ENCODE data around the gene ERMARD. TPM values are rescaled to one million over a fixed set of nuclear protein-coding genes. Genes with fewer than 3 reads are reported as not detected.

Gene ERMARD
- polyA plus RNA-seq, 2 donors, result 18.4 to 49.9 TPM

DNA sequence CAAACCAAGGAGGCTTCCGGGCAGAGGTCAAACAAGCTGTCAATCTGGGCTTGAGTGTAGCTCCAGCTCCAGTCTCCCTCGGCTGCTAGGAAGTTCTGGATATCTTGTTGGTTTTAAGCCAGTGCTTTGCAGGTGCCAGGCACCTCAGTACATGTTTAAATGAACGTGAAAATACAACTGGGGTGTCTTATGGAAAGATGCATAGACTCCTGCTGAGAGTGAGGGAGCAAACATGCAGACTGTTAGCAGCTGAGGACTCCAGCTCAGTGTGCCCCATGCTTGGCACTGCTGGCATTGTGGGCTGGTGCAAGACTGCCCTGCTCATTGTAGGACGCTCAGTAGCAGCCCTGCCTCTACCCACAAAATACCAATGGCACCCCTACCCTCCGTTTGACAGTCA, 28.5 kb downstream of the ERMARD start:
- no peaks in the 10 kb centered on the region for H3K9me3 ChIP-seq (ENCODE audit: control insufficient read depth in 2 of 2, insufficient read depth in 1 of 2, low read depth in 1 of 2, low read length in 1 of 2)
- WGBS, 2 donors, result 79 to 85% methylated on average over 5 of the region's 5 CpGs
- H3K4me3 ChIP-seq (ENCODE audit: low read depth in 1 of 2, low read length in 2 of 2), result no peak overlapping the region
- H3K36me3 ChIP-seq (ENCODE audit: control insufficient read depth in 2 of 2, insufficient read depth in 2 of 2, low read length in 1 of 2), result peaks cover 20% of the 10 kb centered on the region in 2 donors
- H3K27ac ChIP-seq (ENCODE audit: low read depth in 2 of 2, low read length in 1 of 2), result no peak overlapping the region
- no peaks in the 10 kb centered on the region for H3K4me1 ChIP-seq (ENCODE audit: control insufficient read depth in 2 of 2, insufficient read depth in 2 of 2, low read length in 1 of 2)
- H3K27me3 ChIP-seq (ENCODE audit: control insufficient read depth in 1 of 2, insufficient read depth in 2 of 2, low read length in 2 of 2), result no peaks in the 10 kb centered on the region

GRCh38 chr6:169780571-169781091, 29.2 kb downstream of the ERMARD start:
- no peaks in the 10 kb centered on the region for H3K4me1 ChIP-seq (ENCODE audit: control insufficient read depth in 2 of 2, insufficient read depth in 2 of 2, low read length in 1 of 2)
- peaks cover 18 to 20% of the 10 kb centered on the region in 2 donors for H3K36me3 ChIP-seq (ENCODE audit: control insufficient read depth in 2 of 2, insufficient read depth in 2 of 2, low read length in 1 of 2)
- no peaks in the 10 kb centered on the region for H3K27me3 ChIP-seq (ENCODE audit: control insufficient read depth in 1 of 2, insufficient read depth in 2 of 2, low read length in 2 of 2)
- no peaks in the 10 kb centered on the region for H3K9me3 ChIP-seq (ENCODE audit: control insufficient read depth in 2 of 2, insufficient read depth in 1 of 2, low read depth in 1 of 2, low read length in 1 of 2)
- H3K27ac ChIP-seq (ENCODE audit: low read depth in 2 of 2, low read length in 1 of 2), result no peak overlapping the region
- WGBS, 2 donors, result 82 to 83% methylated on average over 11 of the region's 11 CpGs
- H3K4me3 ChIP-seq (ENCODE audit: low read depth in 1 of 2, low read length in 2 of 2), result no peak overlapping the region

- WGBS, 2 donors, result 93 to 96% methylated on average over 8 of the region's 8 CpGs
Observed at GRCh38 chr6:169782966-169783365, 31.5 kb downstream of the ERMARD start.

GRCh38 chr6:169783401-169783800, 32.0 kb downstream of the ERMARD start:
- no peaks in the 10 kb centered on the region for H3K9me3 ChIP-seq (ENCODE audit: control insufficient read depth in 2 of 2, insufficient read depth in 1 of 2, low read depth in 1 of 2, low read length in 1 of 2)
- no peak overlapping the region for H3K27ac ChIP-seq (ENCODE audit: low read depth in 2 of 2, low read length in 1 of 2)
- H3K27me3 ChIP-seq (ENCODE audit: control insufficient read depth in 1 of 2, insufficient read depth in 2 of 2, low read length in 2 of 2), result no peaks in the 10 kb centered on the region
- no peaks in the 10 kb centered on the region for H3K4me1 ChIP-seq (ENCODE audit: control insufficient read depth in 2 of 2, insufficient read depth in 2 of 2, low read length in 1 of 2)
- H3K36me3 ChIP-seq (ENCODE audit: control insufficient read depth in 2 of 2, insufficient read depth in 2 of 2, low read length in 1 of 2), result peaks cover 5 to 7% of the 10 kb centered on the region in 2 donors
- WGBS, 2 donors, result 65 to 76% methylated on average over 9 of the region's 9 CpGs
- no peak overlapping the region for H3K4me3 ChIP-seq (ENCODE audit: low read depth in 1 of 2, low read length in 2 of 2)

More at GRCh38 chr6:169782966-169783365, 31.5 kb downstream of the ERMARD start:
- no peaks in the 10 kb centered on the region for H3K9me3 ChIP-seq (ENCODE audit: control insufficient read depth in 2 of 2, insufficient read depth in 1 of 2, low read depth in 1 of 2, low read length in 1 of 2)
- H3K4me1 ChIP-seq (ENCODE audit: control insufficient read depth in 2 of 2, insufficient read depth in 2 of 2, low read length in 1 of 2), result no peaks in the 10 kb centered on the region
- H3K36me3 ChIP-seq (ENCODE audit: control insufficient read depth in 2 of 2, insufficient read depth in 2 of 2, low read length in 1 of 2), result peaks cover 5 to 7% of the 10 kb centered on the region in 2 donors
- H3K27ac ChIP-seq (ENCODE audit: low read depth in 2 of 2, low read length in 1 of 2), result no peak overlapping the region
- H3K4me3 ChIP-seq (ENCODE audit: low read depth in 1 of 2, low read length in 2 of 2), result no peak overlapping the region
- no peaks in the 10 kb centered on the region for H3K27me3 ChIP-seq (ENCODE audit: control insufficient read depth in 1 of 2, insufficient read depth in 2 of 2, low read length in 2 of 2)

GRCh38 chr6:169783971-169784820, 32.8 kb downstream of the ERMARD start:
- H3K4me1 ChIP-seq (ENCODE audit: control insufficient read depth in 2 of 2, insufficient read depth in 2 of 2, low read length in 1 of 2), result peaks cover 0 to under 1% of the 10 kb centered on the region in 2 donors
- H3K36me3 ChIP-seq (ENCODE audit: control insufficient read depth in 2 of 2, insufficient read depth in 2 of 2, low read length in 1 of 2), result peaks cover 5 to 6% of the 10 kb centered on the region in 2 donors
- H3K4me3 ChIP-seq (ENCODE audit: low read depth in 1 of 2, low read length in 2 of 2), result no peak overlapping the region
- no peaks in the 10 kb centered on the region for H3K27me3 ChIP-seq (ENCODE audit: control insufficient read depth in 1 of 2, insufficient read depth in 2 of 2, low read length in 2 of 2)
- 92 to 94% methylated on average over 23 of the region's 23 CpGs for WGBS, 2 donors
- no peaks in the 10 kb centered on the region for H3K9me3 ChIP-seq (ENCODE audit: control insufficient read depth in 2 of 2, insufficient read depth in 1 of 2, low read depth in 1 of 2, low read length in 1 of 2)
- no peak overlapping the region for H3K27ac ChIP-seq (ENCODE audit: low read depth in 2 of 2, low read length in 1 of 2)

- Histone ChIP-seq H3K27ac (ENCODE audit: low read depth in 2 of 2, low read length in 1 of 2) (no peak overlapping the region), H3K4me3 (ENCODE audit: low read depth in 1 of 2, low read length in 2 of 2) (no peak overlapping the region), H3K27me3 (ENCODE audit: control insufficient read depth in 1 of 2, insufficient read depth in 2 of 2, low read length in 2 of 2) (no peaks in the 10 kb centered on the region), H3K36me3 (ENCODE audit: control insufficient read depth in 2 of 2, insufficient read depth in 2 of 2, low read length in 1 of 2) (peaks cover 3 to 4% of the 10 kb centered on the region in 2 donors), H3K9me3 (ENCODE audit: control insufficient read depth in 2 of 2, insufficient read depth in 1 of 2, low read depth in 1 of 2, low read length in 1 of 2) (no peaks in the 10 kb centered on the region), H3K4me1 (ENCODE audit: control insufficient read depth in 2 of 2, insufficient read depth in 2 of 2, low read length in 1 of 2) (peaks cover 0 to 7% of the 10 kb centered on the region in 2 donors)
- WGBS, 2 donors, result 88% methylated on average over 12 of the region's 12 CpGs
Observed at GRCh38 chr6:169784821-169785340, 33.5 kb downstream of the ERMARD start.

GRCh38 chr6:169785566-169785965, 34.1 kb downstream of the ERMARD start:
- 90% methylated on average over 9 of the region's 9 CpGs for WGBS, 2 donors
- peaks cover 0 to 3% of the 10 kb centered on the region in 2 donors for H3K36me3 ChIP-seq (ENCODE audit: control insufficient read depth in 2 of 2, insufficient read depth in 2 of 2, low read length in 1 of 2)
- peaks cover 0 to 8% of the 10 kb centered on the region in 2 donors for H3K4me1 ChIP-seq (ENCODE audit: control insufficient read depth in 2 of 2, insufficient read depth in 2 of 2, low read length in 1 of 2)
- no peak overlapping the region for H3K4me3 ChIP-seq (ENCODE audit: low read depth in 1 of 2, low read length in 2 of 2)
- H3K27ac ChIP-seq (ENCODE audit: low read depth in 2 of 2, low read length in 1 of 2), result no peak overlapping the region
- H3K27me3 ChIP-seq (ENCODE audit: control insufficient read depth in 1 of 2, insufficient read depth in 2 of 2, low read length in 2 of 2), result no peaks in the 10 kb centered on the region
- no peaks in the 10 kb centered on the region for H3K9me3 ChIP-seq (ENCODE audit: control insufficient read depth in 2 of 2, insufficient read depth in 1 of 2, low read depth in 1 of 2, low read length in 1 of 2)

DNA sequence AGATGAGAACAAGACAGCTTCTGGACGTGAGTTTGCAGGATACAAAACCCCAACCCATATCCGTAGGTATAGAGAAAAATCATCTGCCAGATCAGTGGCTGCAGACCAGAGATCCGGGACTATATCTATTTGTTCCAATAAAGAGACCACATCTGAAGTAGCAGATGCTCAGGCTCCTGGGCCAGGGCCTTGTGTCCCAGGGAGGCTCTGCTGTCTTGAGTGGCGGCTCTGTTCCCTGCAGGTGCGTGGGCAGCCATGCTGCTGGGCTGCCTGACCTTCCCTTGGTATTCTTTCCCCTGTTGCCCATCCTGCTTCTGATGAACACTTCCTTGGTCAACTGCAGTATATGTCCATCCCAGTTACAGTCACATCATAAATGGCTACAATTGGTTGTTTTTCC, 34.9 kb downstream of the ERMARD start:
- WGBS, 2 donors, result 74 to 83% methylated on average over 5 of the region's 5 CpGs
- Histone ChIP-seq H3K27ac (ENCODE audit: low read depth in 2 of 2, low read length in 1 of 2) (no peak overlapping the region), H3K9me3 (ENCODE audit: control insufficient read depth in 2 of 2, insufficient read depth in 1 of 2, low read depth in 1 of 2, low read length in 1 of 2) (no peaks in the 10 kb centered on the region), H3K36me3 (ENCODE audit: control insufficient read depth in 2 of 2, insufficient read depth in 2 of 2, low read length in 1 of 2) (peaks cover 0 to 3% of the 10 kb centered on the region in 2 donors), H3K4me1 (ENCODE audit: control insufficient read depth in 2 of 2, insufficient read depth in 2 of 2, low read length in 1 of 2) (peaks cover 0 to 8% of the 10 kb centered on the region in 2 donors), H3K27me3 (ENCODE audit: control insufficient read depth in 1 of 2, insufficient read depth in 2 of 2, low read length in 2 of 2) (no peaks in the 10 kb centered on the region), H3K4me3 (ENCODE audit: low read depth in 1 of 2, low read length in 2 of 2) (no peak overlapping the region)

- WGBS, 2 donors, result 79 to 84% methylated on average over 7 of the region's 7 CpGs
- Histone ChIP-seq H3K36me3 (ENCODE audit: control insufficient read depth in 2 of 2, insufficient read depth in 2 of 2, low read length in 1 of 2) (peaks cover 0 to 3% of the 10 kb centered on the region in 2 donors), H3K4me3 (ENCODE audit: low read depth in 1 of 2, low read length in 2 of 2) (no peak overlapping the region), H3K4me1 (ENCODE audit: control insufficient read depth in 2 of 2, insufficient read depth in 2 of 2, low read length in 1 of 2) (peaks cover 0 to 8% of the 10 kb centered on the region in 2 donors), H3K9me3 (ENCODE audit: control insufficient read depth in 2 of 2, insufficient read depth in 1 of 2, low read depth in 1 of 2, low read length in 1 of 2) (no peaks in the 10 kb centered on the region), H3K27me3 (ENCODE audit: control insufficient read depth in 1 of 2, insufficient read depth in 2 of 2, low read length in 2 of 2) (no peaks in the 10 kb centered on the region), H3K27ac (ENCODE audit: low read depth in 2 of 2, low read length in 1 of 2) (no peak overlapping the region)
Observed at GRCh38 chr6:169787797-169788196, 36.4 kb downstream of the ERMARD start.
